NOMO-1 treated with dmso at 0.1 percent for 144 hours (cell line): ENCODE measurements around the gene MRPS14.
A peak's percentile ranks its signal among the peaks of the same experiment; 100 is the strongest.
"Not testable (repeated sequence)": the region's sequence is repeated elsewhere in the genome, so short reads cannot be mapped to it uniquely, and the experiment has no call there.

ENCODE experiments used
- DNase-seq: peaks from one replicate; lab custom pipeline; 2025; ENCODE audit not compliant: unreplicated experiment; lab: John Stamatoyannopoulos, UW

MRPS14 gene

GRCh38 chr1:175024773-175025172, 1.5 kb upstream of the MRPS14 start:
- no peak for DNase-seq

- not testable (repeated sequence) for DNase-seq
These were observed 657 bp upstream of the MRPS14 start for GRCh38 chr1:175023922-175024242.

GRCh38 chr1:175019524-175019923, 3.7 kb downstream of the MRPS14 start:
- no peak for DNase-seq

GRCh38 chr1:175015243-175015642, 8.0 kb downstream of the MRPS14 start:
- no peak for DNase-seq

DNA sequence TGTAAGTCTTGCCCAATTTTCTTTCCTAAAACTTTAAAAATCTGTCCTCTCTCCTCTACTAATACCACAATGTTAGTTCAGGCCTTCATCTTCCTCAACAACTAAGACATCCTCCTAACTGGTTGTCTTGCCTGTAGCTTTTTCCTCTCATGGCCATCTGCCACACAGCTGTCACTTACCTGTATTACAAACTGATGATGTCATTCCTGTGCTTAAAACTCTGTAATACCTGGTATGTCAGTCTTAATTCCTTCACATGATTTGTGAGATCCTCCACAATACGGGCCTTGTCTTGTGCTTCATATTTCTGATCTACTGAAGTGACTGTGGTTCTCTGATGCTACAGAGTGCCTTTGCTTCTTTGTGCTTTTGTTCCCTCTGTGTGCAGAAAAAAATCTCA, 9.8 kb downstream of the MRPS14 start:
- DNase-seq, result no peak

- DNase-seq, result no peak
These were observed 13.7 kb downstream of the MRPS14 start for GRCh38 chr1:175009532-175009931.

DNA sequence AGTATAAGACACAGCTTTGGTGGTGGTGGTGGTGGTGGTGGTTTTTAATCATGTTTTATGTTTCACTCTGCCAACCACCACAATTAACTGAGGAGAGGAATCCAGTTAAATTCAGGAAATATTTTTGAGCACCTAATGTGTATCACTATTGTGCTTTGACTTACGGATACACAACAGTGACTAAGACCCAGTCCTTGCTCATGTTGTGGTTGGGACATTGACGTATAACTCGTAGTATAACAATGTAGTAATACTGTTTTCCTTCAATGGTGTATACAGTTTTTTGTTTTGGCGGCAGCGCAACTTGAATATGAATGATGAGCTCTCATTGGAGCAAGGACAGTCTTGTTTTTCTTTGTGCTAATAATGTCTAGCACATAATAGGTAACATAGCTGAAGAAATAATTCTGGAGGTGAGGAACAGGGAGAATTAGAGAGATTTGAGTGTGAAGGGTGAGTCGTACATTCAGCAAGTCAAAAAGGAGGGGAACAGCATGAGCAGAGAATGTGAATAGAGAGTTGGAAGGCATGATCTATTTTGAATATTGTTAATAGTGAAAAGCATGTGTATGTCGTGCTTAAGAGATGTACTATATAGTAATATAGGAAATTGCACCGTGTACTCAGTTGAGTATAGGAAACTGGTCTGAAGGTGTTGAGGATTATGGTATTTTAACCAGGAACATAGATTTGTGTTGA, 18.0 kb downstream of the MRPS14 start:
- DNase-seq, result no peak

DNA sequence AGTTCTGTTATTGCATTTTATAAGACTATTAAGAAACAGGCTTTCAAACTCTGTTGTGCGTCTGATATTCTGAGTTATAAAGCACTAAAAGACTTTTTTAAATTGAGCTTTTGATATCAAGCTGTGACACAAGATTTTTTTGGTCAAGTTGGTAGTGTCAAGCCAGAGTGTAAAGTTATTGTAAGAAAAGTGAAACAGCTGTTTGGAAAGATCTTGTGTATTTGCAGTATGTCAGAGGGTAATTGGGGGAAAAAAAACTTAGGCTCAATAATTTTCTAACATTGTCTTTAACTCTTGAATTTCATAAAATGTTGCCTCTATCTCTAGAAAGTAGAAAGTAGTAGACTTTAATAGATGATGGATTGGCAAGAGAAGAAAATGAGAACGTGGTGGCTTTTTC, 19.7 kb downstream of the MRPS14 start:
- DNase-seq, result no peak

- no peak for DNase-seq
These were observed 20.2 kb downstream of the MRPS14 start for GRCh38 chr1:175002910-175003517.

DNA sequence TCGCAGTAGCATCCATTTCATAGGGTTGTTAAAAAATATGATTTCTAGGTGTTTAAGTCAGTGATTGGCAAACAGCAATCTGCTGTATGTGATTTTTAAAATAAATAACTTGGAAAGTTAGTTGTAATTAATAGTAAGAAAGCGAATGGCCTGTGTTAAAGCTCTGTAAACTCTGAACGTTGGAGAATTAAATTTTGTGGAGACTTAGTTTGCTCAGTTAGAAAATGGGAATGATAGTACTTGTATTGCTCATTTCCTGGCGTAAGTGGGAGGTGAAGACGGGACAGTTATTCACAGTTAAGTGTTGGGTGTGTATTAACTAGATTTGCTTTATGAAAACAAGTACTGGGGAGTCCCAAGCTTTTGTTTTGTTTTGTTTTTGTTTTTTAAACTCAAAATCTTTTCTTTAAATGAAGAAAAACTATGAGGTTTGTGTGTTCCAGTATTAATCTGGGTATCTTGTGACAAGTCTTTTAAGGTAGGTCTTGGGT, 22.5 kb downstream of the MRPS14 start:
- no peak for DNase-seq

- DNase-seq, result peak; percentile 31
These were observed 23.1 kb downstream of the MRPS14 start, which contains the start of gene CACYBP for GRCh38 chr1:174999936-175000696. Gene CACYBP, plus strand, starts transcription at chr1:174999947. Its CDS starts 234 bp downstream, at chr1:175000181.

GRCh38 chr1:174999216-174999935, 23.8 kb downstream of the MRPS14 start:
- DNase-seq, result peak; percentile 96

- peak; percentile 62 for DNase-seq
These were observed 24.5 kb downstream of the MRPS14 start for GRCh38 chr1:174998569-174999215.

GRCh38 chr1:174997041-174997440, 26.2 kb downstream of the MRPS14 start:
- no peak for DNase-seq

DNA sequence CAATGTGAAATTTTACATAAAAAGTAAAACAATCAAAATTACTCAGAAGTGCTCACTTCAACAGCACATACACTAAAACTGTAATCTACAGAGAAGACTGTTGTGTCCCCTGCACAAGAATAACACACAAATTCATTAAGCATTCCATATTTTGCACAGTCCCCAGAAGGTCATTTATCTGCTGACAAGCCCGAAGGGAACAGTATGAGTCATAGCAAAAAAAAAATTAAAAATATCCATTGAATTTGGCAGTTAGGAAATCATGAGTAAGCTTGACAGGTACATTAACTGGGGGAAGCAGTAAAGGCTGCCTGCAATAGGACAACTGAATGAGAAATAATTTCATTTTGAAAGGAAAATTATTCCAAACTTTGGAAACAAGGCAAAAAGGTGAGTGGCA, 26.7 kb downstream of the MRPS14 start:
- DNase-seq, result no peak

DNA sequence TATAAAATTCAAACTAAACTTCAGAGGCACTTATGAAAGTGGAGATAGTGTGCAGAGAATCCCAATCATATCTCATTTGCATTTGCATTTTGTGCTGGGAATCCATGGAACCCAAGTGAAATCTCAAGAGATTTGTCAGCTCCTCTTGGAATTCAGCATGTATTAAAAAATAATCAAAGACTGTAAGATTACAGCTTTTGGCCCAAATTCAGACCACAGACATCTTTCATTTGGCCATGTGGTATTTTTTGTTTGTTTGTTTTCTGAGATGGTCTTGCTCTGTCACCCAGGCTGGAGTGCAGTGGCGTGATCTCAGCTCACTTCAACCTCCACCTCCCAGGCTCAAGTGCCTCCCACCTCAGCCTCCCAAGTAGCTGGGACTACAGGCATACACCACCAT, 27.3 kb downstream of the MRPS14 start:
- DNase-seq, result no peak

GRCh38 chr1:174995121-174995520, 28.1 kb downstream of the MRPS14 start:
- DNase-seq, result no peak

- no peak for DNase-seq
These were observed 31.8 kb downstream of the MRPS14 start for GRCh38 chr1:174991473-174991872.

- DNase-seq, result no peak
These were observed 32.7 kb downstream of the MRPS14 start for GRCh38 chr1:174990382-174990999.

DNA sequence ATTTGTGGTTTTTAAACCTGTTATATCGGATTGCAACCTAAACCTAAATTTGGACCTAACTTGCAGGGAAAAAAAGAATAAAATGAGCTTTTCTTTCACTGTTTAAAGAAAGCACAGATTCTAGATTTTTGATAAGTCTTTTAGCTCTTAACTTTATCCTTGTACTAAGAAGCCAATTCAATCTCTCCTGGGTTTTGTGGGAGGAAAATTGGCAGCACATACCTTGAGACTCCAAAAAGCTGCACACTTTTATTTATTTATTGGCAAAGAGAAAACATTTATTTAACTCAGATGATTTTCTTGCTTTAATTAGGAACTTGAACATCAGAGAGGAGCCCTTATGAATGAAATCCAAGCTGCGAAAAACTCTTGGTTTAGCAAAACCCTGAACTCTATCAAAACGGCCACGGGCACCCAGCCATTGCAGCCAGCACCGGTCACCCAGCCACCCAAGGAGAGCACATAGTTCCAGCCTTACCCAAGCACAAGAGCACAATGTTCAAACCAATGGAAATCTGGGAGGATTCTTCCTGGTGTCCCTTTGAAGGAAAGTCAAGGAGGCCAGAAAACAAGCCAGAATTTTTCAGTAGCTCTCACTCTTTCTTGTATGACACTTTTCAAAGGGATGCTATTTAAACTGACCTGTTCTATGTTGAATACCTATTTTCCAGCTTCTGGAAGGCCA, 33.5 kb downstream of the MRPS14 start:
- no peak for DNase-seq
